ENCODE measurements around the gene CHST6. TPM values are rescaled to one million over a fixed set of nuclear protein-coding genes. Genes with fewer than 3 reads are reported as not detected.

The CHST6 gene
- total and polyA plus RNA-seq, 2 donors (not counting 3 experiments of a cell fraction or from before 2014, with no cell fraction given): 0.26 to 0.60 TPM

DNA sequence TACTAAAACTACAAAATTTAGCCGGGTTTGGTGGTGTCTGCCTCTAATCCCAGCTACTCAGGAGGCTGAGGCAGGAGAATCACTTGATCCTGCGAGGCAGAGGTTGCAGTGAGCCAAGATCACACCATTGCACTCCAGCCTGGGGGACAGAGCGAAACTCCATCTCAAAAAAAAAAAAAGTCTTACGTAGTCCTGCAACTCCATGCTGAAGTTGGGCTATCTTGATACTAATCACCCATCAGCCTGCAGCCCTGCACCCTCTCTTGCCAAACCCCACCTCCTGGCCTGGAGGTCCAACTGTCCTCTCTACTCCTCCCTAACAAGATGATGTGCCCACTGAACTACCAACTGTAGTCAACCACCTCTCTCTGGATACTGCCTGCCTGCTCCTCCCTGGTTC, 35.5 kb downstream of the CHST6 start:
- no peaks in the 10 kb centered on the region for H3K9me3 ChIP-seq (replicated peaks; ENCODE audit: control insufficient read depth, insufficient read depth, low read length)
- H3K27me3 ChIP-seq (ENCODE audit: control insufficient read depth in 2 of 2, insufficient read depth in 2 of 2, low read length in 2 of 2): no peaks in the 10 kb centered on the region
- TF ChIP-seq, protein P1, sequence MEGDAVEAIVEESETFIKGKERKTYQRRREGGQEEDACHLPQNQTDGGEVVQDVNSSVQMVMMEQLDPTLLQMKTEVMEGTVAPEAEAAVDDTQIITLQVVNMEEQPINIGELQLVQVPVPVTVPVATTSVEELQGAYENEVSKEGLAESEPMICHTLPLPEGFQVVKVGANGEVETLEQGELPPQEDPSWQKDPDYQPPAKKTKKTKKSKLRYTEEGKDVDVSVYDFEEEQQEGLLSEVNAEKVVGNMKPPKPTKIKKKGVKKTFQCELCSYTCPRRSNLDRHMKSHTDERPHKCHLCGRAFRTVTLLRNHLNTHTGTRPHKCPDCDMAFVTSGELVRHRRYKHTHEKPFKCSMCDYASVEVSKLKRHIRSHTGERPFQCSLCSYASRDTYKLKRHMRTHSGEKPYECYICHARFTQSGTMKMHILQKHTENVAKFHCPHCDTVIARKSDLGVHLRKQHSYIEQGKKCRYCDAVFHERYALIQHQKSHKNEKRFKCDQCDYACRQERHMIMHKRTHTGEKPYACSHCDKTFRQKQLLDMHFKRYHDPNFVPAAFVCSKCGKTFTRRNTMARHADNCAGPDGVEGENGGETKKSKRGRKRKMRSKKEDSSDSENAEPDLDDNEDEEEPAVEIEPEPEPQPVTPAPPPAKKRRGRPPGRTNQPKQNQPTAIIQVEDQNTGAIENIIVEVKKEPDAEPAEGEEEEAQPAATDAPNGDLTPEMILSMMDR (IDR thresholded peaks at IDR 0.05; ENCODE audit: extremely low read depth in 1 of 2, insufficient read depth in 1 of 2, low read depth in 1 of 2, low read length in 2 of 2): no peak
- TF ChIP-seq GATA2 (IDR thresholded peaks at IDR 0.05; ENCODE audit: insufficient read depth, insufficient read length, low read depth, low read length) (no peak), POLR2AphosphoS5 (IDR thresholded peaks at IDR 0.05; ENCODE audit: insufficient read depth, low read depth, low read length) (no peak), JUN (IDR thresholded peaks at IDR 0.05; ENCODE audit: borderline replicate concordance, insufficient read depth, insufficient read length, low read depth) (no peak), POLR2A (IDR thresholded peaks at IDR 0.05; ENCODE audit: low read depth, low read length) (no peak), MYC (IDR thresholded peaks at IDR 0.05; ENCODE audit: low read depth, low read length) (no peak), EZH2 (IDR thresholded peaks at IDR 0.05; ENCODE audit: borderline replicate concordance, low read depth, low read length, severe bottlenecking) (no peak), FOS (IDR thresholded peaks at IDR 0.05; ENCODE audit: borderline replicate concordance, insufficient read depth, low read length) (no peak)
- TF ChIP-seq, protein P2, sequence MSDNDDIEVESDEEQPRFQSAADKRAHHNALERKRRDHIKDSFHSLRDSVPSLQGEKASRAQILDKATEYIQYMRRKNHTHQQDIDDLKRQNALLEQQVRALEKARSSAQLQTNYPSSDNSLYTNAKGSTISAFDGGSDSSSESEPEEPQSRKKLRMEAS (IDR thresholded peaks at IDR 0.05; ENCODE audit: insufficient read depth, insufficient read length): no peak
- dilution Hi-C loops (cut with MboI; ENCODE audit: extremely low pct_ligation_motif_present, low sequenced_read_pairs) (no loop called here), intact Hi-C loops (cut with micrococcal nuclease) (loop anchor here (5.0 kb wide), 2 partner anchors 188 to 207 kb away; partner anchors contain the start of genes BCAR1, KARS1 and TERF2IP)
- no peak overlapping the region for H3K27ac ChIP-seq (ENCODE audit: insufficient read depth, low read depth, low read length)
- no peak for FAIRE-seq
- H4K20me1 ChIP-seq (replicated peaks; ENCODE audit: control insufficient read depth, extremely low read depth, insufficient read depth, low read length): no peaks in the 10 kb centered on the region
- H3K9ac ChIP-seq (replicated peaks; ENCODE audit: extremely low read depth, insufficient read depth, low read length): no peak overlapping the region
- H3K4me1 ChIP-seq (ENCODE audit: control insufficient read depth, extremely low read depth, insufficient read depth, low read length): peaks cover 10% of the 10 kb centered on the region
- H3K4me2 ChIP-seq (ENCODE audit: insufficient read depth, low read length): no peak overlapping the region
- H3K9me1 ChIP-seq (replicated peaks; ENCODE audit: control insufficient read depth, extremely low read depth, insufficient read depth, low read length): no peaks in the 10 kb centered on the region
- H2AFZ ChIP-seq (ENCODE audit: low read depth, low read length): no peak overlapping the region
- ChIA-PET CTCF (no interaction called here), POLR2A (no interaction called here)
- no peak for DNase-seq (ENCODE audit: low read depth, low spot score)
- peaks cover 82% of the 10 kb centered on the region for H3K79me2 ChIP-seq (ENCODE audit: control insufficient read depth, insufficient read depth, low read length)
- no peaks in the 10 kb centered on the region for H3K36me3 ChIP-seq (ENCODE audit: control insufficient read depth in 2 of 2, extremely low read depth in 1 of 2, insufficient read depth in 2 of 2, low read length in 2 of 2)
- no peak overlapping the region for H3K4me3 ChIP-seq (replicated peaks in 1 of 3; ENCODE audit: insufficient read depth in 1 of 3, low read depth in 1 of 3, low read length in 3 of 3)
- BruUV-seq (replicated peaks): no TSS peak
